Glomerular endothelial cell (primary cell): ENCODE data around the gene DHRS11. TPM values are rescaled to one million over a fixed set of nuclear protein-coding genes. Genes with fewer than 3 reads are reported as not detected.
A peak's percentile ranks its signal among the peaks of the same experiment; 100 is the strongest.
"Not testable (repeated sequence)": the region's sequence is repeated elsewhere in the genome, so short reads cannot be mapped to it uniquely, and the experiment has no call there.

Experiments
- DNase-seq: peaks from one replicate; pipeline ENCODE4 v3.0.0-alpha.2; 2011; ENCODE audit warnings: low read depth, low spot score; ENCODE audit errors: extremely low read depth
- total RNA-seq: library from RNA; depleted of rRNA; stranded (reverse); fragments of >200 nt; gene quantifications from 2 replicates; pipeline ENCODE4 v1.2.3, GENCODE V29; 2015

The DHRS11 gene
- total RNA-seq, 1 donor from 2014 or later = 4.3 TPM

- no peak for DNase-seq
Observed at GRCh38 chr17:36593656-36594316, 2.1 kb downstream of the DHRS11 start.

- DNase-seq = no peak
Observed at GRCh38 chr17:36594626-36595401, 3.1 kb downstream of the DHRS11 start.

GRCh38 chr17:36597226-36597625, 5.5 kb downstream of the DHRS11 start:
- no peak for DNase-seq

- no peak for DNase-seq
Observed at GRCh38 chr17:36597866-36598777, 6.4 kb downstream of the DHRS11 start.

GRCh38 chr17:36598951-36599401, 7.3 kb downstream of the DHRS11 start:
- no peak for DNase-seq

- no peak for DNase-seq
Observed at GRCh38 chr17:36599546-36600250, 8.0 kb downstream of the DHRS11 start.

GRCh38 chr17:36600465-36600864, 8.8 kb downstream of the DHRS11 start:
- no peak for DNase-seq

- DNase-seq = no peak
Observed at GRCh38 chr17:36600936-36601302, 9.2 kb downstream of the DHRS11 start.

GRCh38 chr17:36601303-36602029, 9.8 kb downstream of the DHRS11 start, which contains the start of gene MRM1:
Gene MRM1 (plus strand): TSS chr17:36601583. CDS start chr17:36601811, 228 bp downstream.
- DNase-seq = peak; percentile 55

GRCh38 chr17:36602030-36602748, 10.5 kb downstream of the DHRS11 start:
- no peak for DNase-seq

- no peak for DNase-seq
Observed at GRCh38 chr17:36602924-36603384, 11.3 kb downstream of the DHRS11 start.

- DNase-seq = not testable (repeated sequence)
Observed at GRCh38 chr17:36605028-36605427, 13.3 kb downstream of the DHRS11 start.

GRCh38 chr17:36608280-36608679, 16.6 kb downstream of the DHRS11 start:
- no peak for DNase-seq

GRCh38 chr17:36608794-36609497, 17.3 kb downstream of the DHRS11 start:
- DNase-seq = no peak

GRCh38 chr17:36609498-36609862, 17.8 kb downstream of the DHRS11 start:
- DNase-seq = no peak

- no peak for DNase-seq
Observed at GRCh38 chr17:36610474-36610873, 18.8 kb downstream of the DHRS11 start.

GRCh38 chr17:36611345-36612072, 19.8 kb downstream of the DHRS11 start:
- no peak for DNase-seq

- no peak for DNase-seq
Observed at GRCh38 chr17:36612323-36612722, 20.6 kb downstream of the DHRS11 start.
